GM21529 (cell line): ENCODE data around the gene CLDN15.
"Not testable (repeated sequence)": the region's sequence is repeated elsewhere in the genome, so short reads cannot be mapped to it uniquely, and the experiment has no call there.

Experiments used
- ATAC-seq: cut with Tn5 transposase; IDR thresholded peaks from one replicate; pipeline ENCODE4 v1.9.1; 2021; ENCODE audit not compliant: unreplicated experiment

Gene CLDN15, protein sequence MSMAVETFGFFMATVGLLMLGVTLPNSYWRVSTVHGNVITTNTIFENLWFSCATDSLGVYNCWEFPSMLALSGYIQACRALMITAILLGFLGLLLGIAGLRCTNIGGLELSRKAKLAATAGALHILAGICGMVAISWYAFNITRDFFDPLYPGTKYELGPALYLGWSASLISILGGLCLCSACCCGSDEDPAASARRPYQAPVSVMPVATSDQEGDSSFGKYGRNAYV

DNA sequence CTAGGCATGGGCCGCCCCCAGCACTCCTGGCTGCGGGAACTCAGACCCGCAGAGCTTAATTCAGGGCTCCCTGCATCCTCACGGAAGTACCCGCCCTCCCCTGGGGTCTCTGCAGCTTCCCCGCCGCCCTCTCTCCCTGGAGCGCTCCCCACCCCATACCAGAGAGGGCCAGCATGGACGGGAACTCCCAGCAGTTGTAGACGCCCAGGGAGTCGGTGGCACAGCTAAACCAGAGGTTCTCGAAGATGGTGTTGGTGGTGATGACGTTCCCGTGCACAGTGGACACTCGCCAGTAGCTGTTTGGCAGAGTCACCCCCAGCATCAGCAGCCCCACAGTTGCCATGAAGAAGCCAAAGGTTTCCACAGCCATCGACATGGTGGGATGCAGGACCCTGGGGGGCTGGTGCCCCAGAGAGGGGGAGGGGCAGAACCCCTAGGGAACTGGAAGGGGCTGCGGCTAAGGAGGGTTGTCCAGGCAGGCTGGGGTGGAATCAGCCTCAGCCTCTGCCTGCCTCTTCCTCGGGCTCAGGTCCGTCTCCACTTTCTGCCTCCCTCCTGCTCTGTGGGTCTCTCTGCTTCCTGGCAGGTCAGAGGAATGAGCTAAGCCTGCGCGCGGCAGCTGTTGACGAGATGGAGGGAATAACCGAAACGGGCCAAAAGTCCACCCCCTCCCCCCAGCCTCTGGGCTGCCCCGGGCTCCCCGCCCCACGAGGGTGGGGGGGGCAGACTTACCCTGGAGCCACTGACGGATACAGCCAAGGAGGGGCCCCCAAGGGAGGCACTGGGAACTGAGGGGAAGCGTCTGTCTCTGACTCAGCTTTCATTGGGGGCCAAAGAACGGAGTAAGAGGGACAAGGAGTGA lies at the start of gene CLDN15:
Gene CLDN15 (minus strand): TSS at position 597 of the 862 bp plus-strand sequence. CDS start 221 bp downstream, at position 376.
- no peak for ATAC-seq

GRCh38 chr7:101287032-101287431 lies 49.4 kb upstream of the CLDN15 start:
- no peak for ATAC-seq

DNA sequence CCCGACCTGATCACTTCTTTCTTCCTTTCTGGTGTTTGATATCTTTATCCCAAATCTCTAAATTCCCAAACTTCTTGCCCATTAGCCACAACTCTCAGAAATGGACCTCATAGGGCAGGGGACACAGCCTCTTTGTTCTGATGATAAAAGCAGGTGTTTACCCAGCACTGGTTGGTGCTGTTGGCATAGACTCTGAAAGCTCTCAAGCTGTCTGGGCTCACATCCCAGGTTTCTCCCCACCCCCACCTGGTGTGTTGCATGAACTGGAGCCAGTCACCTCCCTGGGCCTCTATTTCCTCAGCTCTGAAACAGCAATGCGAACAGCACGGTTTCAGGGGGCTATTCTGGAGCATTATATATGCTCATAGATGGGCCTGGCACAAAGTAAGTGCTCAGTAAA lies 48.3 kb upstream of the CLDN15 start:
- not testable (repeated sequence) for ATAC-seq

DNA sequence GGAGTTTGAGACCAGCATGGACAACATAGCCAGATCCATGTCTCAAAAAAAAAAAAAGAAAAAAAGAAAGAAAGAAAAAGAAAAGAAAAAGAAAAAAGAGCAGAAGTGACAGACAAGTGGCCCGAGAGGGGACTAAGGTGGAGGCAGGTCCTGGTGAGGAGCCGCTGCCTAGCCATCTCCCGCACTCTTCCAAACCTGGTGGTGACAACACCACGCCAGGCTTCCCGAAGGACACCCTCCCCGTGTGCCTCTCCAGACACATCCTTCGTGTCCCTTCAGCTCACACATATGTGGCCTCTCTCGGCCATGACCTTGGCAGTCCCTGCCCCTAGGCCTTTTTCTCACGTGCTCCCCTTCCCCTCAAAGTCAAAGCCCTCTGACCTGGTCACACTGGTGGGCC lies 47.6 kb upstream of the CLDN15 start:
- ATAC-seq: no peak

- ATAC-seq: not testable (repeated sequence)
These were observed 43.3 kb upstream of the CLDN15 start for GRCh38 chr7:101280912-101281311.

GRCh38 chr7:101278461-101279292 lies 41.1 kb upstream of the CLDN15 start:
- ATAC-seq: no peak

DNA sequence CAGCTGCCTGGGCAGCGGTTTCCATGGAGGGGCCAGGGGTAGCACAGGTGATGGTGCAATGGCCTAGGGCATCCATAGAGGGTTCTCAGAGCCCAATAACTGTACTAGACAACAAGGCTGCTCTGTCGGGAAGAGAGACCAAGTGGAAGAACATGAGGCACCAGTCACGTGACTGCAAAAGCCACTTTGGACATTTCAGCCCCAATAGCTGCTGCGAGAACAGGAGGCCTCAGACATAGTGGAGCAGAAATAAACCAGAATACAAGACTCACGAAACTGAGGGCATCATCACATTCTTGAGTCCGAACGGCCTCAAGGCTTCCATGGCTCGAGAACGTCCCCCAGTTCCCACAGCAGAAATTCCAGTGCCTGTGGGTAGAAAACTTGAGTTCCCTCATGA lies 39.6 kb upstream of the CLDN15 start:
- ATAC-seq: no peak

DNA sequence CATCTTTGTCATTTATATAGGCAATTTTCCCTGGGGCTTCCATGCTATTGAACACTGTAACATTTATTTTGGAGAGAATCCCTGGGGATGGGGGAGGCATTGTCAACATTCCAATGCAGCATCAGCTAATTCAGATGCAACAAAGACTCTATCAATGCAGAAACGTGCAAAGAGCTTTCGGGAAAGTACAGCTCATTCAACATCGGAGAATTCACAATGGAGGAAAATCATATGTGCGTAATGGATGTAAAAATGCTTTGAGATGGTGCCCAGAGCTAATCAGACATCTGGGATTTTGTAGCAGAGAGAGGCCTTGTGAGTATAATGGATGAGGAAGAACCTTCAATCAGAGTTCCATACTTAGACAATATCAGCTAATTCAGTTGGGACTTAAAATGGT lies 35.6 kb upstream of the CLDN15 start:
- no peak for ATAC-seq

DNA sequence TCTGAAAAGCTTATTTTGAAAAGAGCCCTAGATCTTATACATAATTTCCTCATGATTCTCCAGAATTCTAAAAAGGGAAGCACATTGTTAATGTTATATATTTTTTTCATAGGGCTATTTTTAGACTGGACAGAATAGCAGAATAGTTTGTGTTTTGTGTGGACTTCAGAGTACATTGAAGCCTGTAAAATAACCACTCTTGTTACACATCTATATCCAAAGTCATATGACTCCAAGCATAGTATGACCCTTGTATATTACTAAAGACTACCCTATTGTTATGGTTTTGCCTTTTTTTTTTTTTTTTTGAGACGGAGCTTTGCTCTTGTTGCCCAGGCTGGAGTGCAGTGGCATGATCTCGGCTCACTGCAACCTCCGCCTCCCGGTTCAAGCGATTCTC lies 33.4 kb upstream of the CLDN15 start:
- no peak for ATAC-seq

DNA sequence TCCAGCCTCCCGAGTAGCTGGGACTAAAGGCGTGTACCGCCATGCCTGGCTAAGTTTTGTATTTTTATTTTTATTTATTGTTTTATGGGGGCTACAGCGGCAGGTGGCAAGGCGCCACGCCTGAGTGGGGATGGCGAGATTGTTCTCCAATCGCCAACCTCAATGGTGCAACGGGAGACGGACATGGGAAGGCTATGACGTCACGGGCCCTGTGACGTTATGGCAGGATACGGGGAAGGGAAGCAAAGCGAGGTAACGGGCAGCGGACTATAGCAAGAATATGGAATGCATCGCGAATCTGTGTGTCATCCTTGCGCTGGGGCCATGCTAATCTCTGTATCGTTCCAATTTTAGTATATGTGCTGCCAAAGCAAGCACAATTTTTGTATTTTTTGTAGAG lies 32.1 kb upstream of the CLDN15 start:
- no peak for ATAC-seq

DNA sequence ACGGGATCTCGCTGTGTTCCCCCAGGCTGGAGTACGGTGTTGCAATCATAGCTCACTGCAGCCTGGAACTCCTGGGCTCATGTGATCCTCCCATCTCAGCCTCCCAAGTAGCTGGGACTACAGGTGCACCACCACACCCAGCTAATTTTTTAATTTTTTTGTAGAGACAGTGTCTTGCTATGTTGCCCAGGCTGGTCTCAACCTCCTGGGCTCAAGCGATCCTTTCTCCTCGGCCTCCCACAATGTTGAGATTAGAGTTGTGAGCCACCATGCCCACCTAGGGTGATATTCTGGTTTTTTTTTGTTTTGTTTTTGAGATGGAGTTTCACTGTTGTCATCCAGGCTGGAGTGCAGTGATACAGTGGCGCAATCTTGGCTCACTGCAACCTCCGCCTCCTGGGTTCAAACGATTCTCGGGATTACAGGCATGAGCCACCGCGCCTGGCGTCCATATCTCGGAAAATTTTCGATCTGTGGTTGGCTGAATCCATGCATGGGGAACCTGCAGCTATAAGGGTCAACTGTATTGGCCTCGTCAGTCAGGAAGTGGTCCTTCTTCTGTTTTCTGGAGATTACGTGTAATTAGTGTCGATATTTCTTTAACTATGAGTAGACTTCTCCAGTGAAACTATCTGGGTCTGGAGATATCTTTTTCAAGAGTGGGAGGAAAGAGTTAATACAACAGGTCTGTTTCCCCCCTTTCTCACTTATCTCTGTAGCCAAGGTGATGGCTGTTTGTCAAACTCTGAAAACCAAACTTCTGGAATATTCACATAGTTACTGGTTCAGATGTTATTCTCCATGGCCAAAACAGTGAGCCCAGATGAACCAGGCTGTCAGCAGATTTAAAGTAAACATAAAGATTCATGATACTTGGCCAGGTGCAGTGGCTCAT lies 28.3 kb upstream of the CLDN15 start:
- no peak for ATAC-seq

- ATAC-seq: not testable (repeated sequence)
These were observed 26.6 kb upstream of the CLDN15 start for GRCh38 chr7:101264102-101264706.

DNA sequence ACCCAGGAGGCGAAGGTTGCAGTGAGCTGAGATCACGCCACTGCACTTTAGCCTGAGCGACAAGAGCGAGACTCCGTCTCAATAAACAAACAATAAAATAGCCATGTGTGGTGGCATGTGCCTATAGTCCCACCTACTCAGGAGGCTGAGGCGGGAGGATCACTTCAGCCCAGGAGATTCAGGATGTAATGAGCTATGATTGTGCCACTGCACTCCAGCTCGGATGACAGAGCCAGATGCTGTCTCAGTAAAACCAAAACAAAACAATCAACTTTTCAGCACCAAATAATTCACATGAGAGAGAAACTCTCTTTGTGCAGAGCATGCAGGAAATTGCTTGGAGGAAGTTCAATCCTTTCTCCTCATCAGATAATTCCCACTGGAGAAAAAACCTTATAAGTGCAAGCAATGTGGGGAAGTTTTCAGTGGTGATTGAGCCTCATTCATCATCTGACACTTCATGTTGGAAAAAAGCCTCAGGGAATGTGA lies 20.7 kb upstream of the CLDN15 start:
- ATAC-seq: no peak

DNA sequence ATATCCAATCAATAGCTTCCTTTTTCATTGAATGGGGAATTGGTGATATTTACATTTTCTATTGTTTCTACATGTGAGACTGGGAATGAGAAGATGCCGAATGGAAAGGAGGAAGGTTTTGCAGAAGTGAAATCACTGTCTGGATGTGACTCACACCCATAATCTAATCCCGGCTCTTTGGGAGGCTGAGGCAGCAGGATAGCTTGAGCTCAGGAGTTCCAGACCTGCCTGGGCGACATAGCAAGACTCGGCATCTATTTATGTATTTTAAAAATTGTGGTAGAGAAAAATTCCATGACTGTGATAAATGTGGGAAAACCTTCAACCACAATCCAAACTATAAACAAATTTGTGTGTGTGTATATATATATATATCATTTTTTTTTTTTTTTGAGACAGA lies 18.2 kb upstream of the CLDN15 start:
- ATAC-seq: no peak

DNA sequence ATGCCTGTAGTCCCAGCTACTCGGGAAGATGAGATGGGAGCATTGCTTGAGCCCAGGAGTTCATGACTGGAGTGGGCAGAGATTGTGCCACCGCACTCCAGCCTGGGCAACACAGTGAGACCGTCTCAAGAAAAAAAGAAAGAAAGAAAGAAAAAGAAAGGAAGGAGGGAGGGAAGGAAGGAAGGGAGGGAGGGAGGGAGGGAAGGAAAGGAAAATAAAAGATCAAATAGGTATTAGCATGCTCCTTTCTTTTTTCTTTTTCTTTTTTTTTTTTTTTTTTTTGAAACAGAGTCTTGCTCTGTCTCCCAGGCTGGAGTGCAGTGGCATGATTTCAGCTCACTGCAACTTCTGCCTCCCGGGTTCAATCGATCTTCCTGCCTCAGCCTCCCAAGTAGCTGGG lies 15.6 kb upstream of the CLDN15 start:
- ATAC-seq: not testable (repeated sequence)

DNA sequence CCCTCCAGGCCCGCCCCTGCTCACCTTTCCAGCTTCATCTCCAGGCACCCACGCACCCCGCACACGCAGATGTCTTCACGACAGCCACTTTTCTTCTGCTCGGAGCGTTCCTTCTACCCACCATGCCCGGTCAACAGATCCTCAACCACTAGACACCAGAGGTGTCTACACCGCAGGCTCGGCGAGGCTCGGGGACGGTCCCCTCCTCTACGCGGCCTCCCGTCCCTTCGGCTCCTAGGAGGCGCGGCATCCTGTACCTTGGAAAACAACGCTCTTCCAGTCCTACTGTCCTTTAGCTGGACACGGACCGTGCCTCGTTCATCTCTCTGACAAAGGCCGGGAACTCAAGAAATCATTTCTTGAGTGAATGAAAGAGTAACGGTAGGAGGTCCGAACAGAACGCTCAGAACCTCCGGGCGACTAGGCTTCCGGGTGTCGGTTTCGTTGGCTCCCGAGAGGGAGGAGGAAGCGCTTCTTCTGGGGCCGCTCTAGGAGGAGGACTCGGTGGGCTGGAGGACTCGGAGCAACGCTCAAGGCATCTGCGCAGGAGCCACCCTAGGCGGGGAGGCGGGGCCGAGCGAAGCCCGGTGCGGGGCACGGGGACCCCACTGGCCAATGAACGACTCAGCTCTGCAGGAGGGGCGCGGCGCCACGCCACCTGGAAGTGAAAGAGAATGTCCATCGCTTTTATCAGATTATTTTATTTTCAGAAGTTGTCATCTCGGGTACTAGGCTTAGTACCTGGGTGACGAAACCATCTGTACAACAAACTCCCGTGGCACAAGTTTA lies 14.5 kb upstream of the CLDN15 start:
- peak; percentile 95 for ATAC-seq

GRCh38 chr7:101250324-101250723 lies 12.7 kb upstream of the CLDN15 start:
- ATAC-seq: peak; percentile 42

- no peak for ATAC-seq
These were observed 10.7 kb upstream of the CLDN15 start for GRCh38 chr7:101248276-101248675.

DNA sequence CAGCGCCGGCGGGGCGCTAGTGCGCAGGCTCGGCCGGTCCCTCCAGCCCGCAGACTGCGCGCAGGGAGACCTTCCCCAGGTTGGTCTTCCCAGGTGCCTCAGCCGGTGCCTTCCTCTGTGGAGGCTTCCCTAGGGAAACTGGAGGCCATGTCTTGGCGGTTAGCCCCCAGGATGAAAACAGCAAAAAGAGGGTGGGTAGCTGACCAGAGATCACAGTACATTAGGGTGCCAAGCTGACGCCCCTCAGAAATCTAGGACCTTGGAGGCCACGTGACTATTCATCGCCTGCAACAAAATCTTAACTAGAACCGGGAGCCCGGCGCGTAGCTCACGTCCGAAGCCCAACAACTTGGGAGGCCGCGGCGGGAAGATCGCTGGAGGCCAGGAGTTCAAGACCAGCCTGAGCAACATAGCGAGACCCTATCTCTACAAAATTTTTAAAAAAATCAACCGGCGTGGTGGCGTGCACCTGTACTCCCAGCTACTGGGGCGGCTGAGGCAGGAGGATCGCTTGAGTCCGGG lies 7.6 kb upstream of the CLDN15 start:
- no peak for ATAC-seq
